Measurements from ENCODE around the gene RNF26. TPM values are rescaled to one million over a fixed set of nuclear protein-coding genes. Genes with fewer than 3 reads are reported as not detected.

Gene RNF26
- total and polyA plus RNA-seq, 10 of the 15 experiments (the other 5 are each of a cell fraction or from before 2014, with no cell fraction given): 2.8 to 54.5 (median 17.7) TPM

DNA sequence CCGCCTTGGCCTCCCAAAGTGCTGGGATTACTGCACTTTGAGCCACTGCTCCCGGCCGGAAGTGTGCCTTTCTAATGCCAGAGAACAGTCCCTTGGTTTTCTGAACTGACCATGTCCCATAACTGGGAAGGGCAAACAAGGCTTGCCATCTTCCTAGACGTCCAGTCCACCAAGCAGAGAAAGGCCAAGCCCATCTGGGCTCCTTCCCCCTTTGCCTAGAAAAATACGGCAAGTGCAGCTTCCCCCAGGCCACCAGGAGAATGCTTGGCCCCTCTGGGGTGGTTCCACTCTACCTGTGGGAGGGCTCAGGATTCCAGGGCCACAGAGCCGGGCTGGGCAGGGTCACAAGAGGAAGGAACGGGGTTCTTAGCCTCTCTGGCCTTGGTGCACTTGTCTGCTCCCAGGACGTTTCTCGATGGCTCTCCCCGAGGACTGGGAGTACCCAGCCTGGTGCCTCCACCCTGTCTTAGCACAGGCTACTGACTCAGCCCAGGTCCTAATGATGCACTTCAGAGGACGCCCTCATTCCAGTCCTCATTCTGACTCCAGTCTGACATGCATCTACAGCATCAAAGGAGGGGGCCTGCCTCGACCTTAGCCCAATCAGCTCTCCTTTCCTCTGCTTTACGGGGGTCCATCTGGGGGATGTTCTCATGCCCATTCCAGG lies 46.0 kb downstream of the RNF26 start:
- Histone ChIP-seq H3K4me3 (no peak overlapping the region), H3K4me2 (ENCODE audit: control insufficient read depth, insufficient read depth) (no peak overlapping the region), H4K20me1 (ENCODE audit: control insufficient read depth, insufficient read depth) (no peaks in the 10 kb centered on the region), H3K36me3 (ENCODE audit: control insufficient read depth in 2 of 2, insufficient read depth in 2 of 2, low read length in 1 of 2) (no peaks in the 10 kb centered on the region), H3K27me3 (replicated peaks in 1 of 2; ENCODE audit: control insufficient read depth in 2 of 2, insufficient read depth in 2 of 2, low read length in 1 of 2) (peaks cover 0 to 8% of the 10 kb centered on the region in 2 experiments; a peak in 3 of 4 replicates), H3K9me3 (replicated peaks; ENCODE audit: control insufficient read depth, insufficient read depth, low read length) (no peaks in the 10 kb centered on the region), H3K9ac (ENCODE audit: control insufficient read depth, insufficient read depth, low read length) (no peak overlapping the region), H3K79me2 (ENCODE audit: control insufficient read depth, insufficient read depth, low read length) (no peaks in the 10 kb centered on the region), H3K4me1 (ENCODE audit: control insufficient read depth, insufficient read depth, low read length) (0 out of 2 replicates have a peak, but pooled peaks cover 3% of the 10 kb centered on the region), H2AFZ (ENCODE audit: control insufficient read depth, low read depth, low read length) (no peak overlapping the region), H3K27ac (ENCODE audit: control insufficient read depth, insufficient read depth) (no peak overlapping the region)
- ChIA-PET RAD21 (ENCODE audit: unreplicated experiment) (interaction anchor here (0.6 kb wide), 1 partner anchor 475 kb away, joined by 3 read pairs; no protein-coding TSS in a partner anchor), POLR2A (interaction anchor here (0.6 kb wide), 1 partner anchor 54 kb away, joined by 4 read pairs; no protein-coding TSS in a partner anchor), SMC1A (ENCODE audit: uncharacterized antibody, unreplicated experiment) (interaction anchor here (1.3 to 1.5 kb wide), 2 partner anchors 24 to 95 kb away, joined by 7 to 9 read pairs; no protein-coding TSS in a partner anchor), CTCF (interaction anchor here (0.6 to 17.9 kb wide), 10 partner anchors 9 to 130 kb away, joined by 3 to 183 read pairs (median 6); no protein-coding TSS in a partner anchor)
- 50% methylated on average over 13 of the region's 13 CpGs for WGBS (ENCODE audit: insufficient coverage, insufficient replicate concordance, low lambda C conversion rate, missing lambda C conversion rate)
- no TSS peak for BruUV-seq (replicated peaks)
- no peak for TF ChIP-seq RAD21 (IDR thresholded peaks at IDR 0.05; ENCODE audit: insufficient read depth, low read depth, low read length)
- in situ Hi-C loops (cut with MboI) (no loop called here), intact Hi-C loops (cut with micrococcal nuclease; ENCODE audit: unreplicated experiment) (no loop called here)
- no peak for DNase-seq (ENCODE audit: low read depth, low spot score)
- no peak for ATAC-seq
- FAIRE-seq: no peak

DNA sequence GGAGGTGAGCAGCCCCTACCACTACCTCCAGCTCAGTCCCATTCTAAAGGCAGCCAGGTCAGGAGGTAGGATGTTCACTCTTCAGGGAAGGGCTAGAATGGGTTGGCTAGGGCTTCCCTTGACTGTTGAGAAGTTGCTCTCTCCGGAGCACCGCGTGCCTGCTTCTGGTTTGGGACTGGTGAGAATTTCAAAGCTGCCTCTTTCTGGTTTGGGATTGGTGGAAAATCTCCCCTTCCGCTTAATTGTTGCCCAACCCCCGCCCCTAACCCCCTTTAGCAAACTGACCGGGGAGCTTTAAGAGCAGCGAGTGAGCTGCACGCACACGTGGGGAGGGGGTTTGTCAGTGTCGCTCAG lies 46.5 kb downstream of the RNF26 start:
- Histone ChIP-seq H3K9ac (ENCODE audit: control insufficient read depth, insufficient read depth, low read length) (no peak overlapping the region), H3K27me3 (replicated peaks in 1 of 2; ENCODE audit: control insufficient read depth in 2 of 2, insufficient read depth in 2 of 2, low read length in 1 of 2) (peaks cover 0 to 8% of the 10 kb centered on the region in 2 experiments; a peak in 3 of 4 replicates), H4K20me1 (ENCODE audit: control insufficient read depth, insufficient read depth) (no peaks in the 10 kb centered on the region), H3K4me3 (no peak overlapping the region), H3K27ac (ENCODE audit: control insufficient read depth, insufficient read depth) (no peak overlapping the region), H3K4me2 (ENCODE audit: control insufficient read depth, insufficient read depth) (no peak overlapping the region), H3K9me3 (replicated peaks; ENCODE audit: control insufficient read depth, insufficient read depth, low read length) (no peaks in the 10 kb centered on the region), H3K4me1 (ENCODE audit: control insufficient read depth, insufficient read depth, low read length) (0 out of 2 replicates have a peak, but pooled peaks cover 3% of the 10 kb centered on the region), H3K36me3 (ENCODE audit: control insufficient read depth in 2 of 2, insufficient read depth in 2 of 2, low read length in 1 of 2) (no peaks in the 10 kb centered on the region), H3K79me2 (ENCODE audit: control insufficient read depth, insufficient read depth, low read length) (no peaks in the 10 kb centered on the region), H2AFZ (ENCODE audit: control insufficient read depth, low read depth, low read length) (no peak overlapping the region)
- ATAC-seq (no peak), DNase-seq (ENCODE audit: low read depth, low spot score) (no peak), FAIRE-seq (no peak)
- 8% methylated on average over 10 of the region's 10 CpGs for WGBS (ENCODE audit: insufficient coverage, insufficient replicate concordance, low lambda C conversion rate, missing lambda C conversion rate)
- in situ Hi-C loops (cut with MboI) (no loop called here), intact Hi-C loops (cut with micrococcal nuclease; ENCODE audit: unreplicated experiment) (no loop called here)
- ChIA-PET SMC1A (ENCODE audit: uncharacterized antibody, unreplicated experiment) (interaction anchor here (0.9 to 1.5 kb wide), 3 partner anchors 9 to 94 kb away, joined by 3 to 9 read pairs (median 7); no protein-coding TSS in a partner anchor), POLR2A (interaction anchor here (0.6 to 0.7 kb wide), 2 partner anchors 24 to 323 kb away, joined by 4 to 5 read pairs; no protein-coding TSS in a partner anchor), CTCF (interaction anchor here (0.9 to 17.9 kb wide), 10 partner anchors 10 to 212 kb away, joined by 3 to 183 read pairs (median 6); partner anchors contain the start of gene NLRX1), RAD21 (ENCODE audit: unreplicated experiment) (interaction anchor here (0.6 kb wide), 1 partner anchor 476 kb away, joined by 3 read pairs; no protein-coding TSS in a partner anchor)
- BruUV-seq (replicated peaks): no TSS peak
- no peak for TF ChIP-seq SP1 (IDR thresholded peaks at IDR 0.05; ENCODE audit: low read depth, low read length)
- TF ChIP-seq EZH2 (IDR thresholded peaks at IDR 0.05; ENCODE audit: borderline replicate concordance, control insufficient read depth, low read depth, low read length): no peak
- TF ChIP-seq, protein P1, sequence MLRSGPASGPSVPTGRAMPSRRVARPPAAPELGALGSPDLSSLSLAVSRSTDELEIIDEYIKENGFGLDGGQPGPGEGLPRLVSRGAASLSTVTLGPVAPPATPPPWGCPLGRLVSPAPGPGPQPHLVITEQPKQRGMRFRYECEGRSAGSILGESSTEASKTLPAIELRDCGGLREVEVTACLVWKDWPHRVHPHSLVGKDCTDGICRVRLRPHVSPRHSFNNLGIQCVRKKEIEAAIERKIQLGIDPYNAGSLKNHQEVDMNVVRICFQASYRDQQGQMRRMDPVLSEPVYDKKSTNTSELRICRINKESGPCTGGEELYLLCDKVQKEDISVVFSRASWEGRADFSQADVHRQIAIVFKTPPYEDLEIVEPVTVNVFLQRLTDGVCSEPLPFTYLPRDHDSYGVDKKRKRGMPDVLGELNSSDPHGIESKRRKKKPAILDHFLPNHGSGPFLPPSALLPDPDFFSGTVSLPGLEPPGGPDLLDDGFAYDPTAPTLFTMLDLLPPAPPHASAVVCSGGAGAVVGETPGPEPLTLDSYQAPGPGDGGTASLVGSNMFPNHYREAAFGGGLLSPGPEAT (IDR thresholded peaks at IDR 0.05; ENCODE audit: low read depth): no peak
- no peak for TF ChIP-seq SMAD5 (IDR thresholded peaks at IDR 0.05; ENCODE audit: low read depth)
- TF ChIP-seq RB1 (IDR thresholded peaks at IDR 0.05; ENCODE audit: borderline replicate concordance): no peak
- no peak for TF ChIP-seq CEBPB (IDR thresholded peaks at IDR 0.05; ENCODE audit: borderline replicate concordance in 1 of 2, low read depth in 2 of 2, low read length in 2 of 2)
- TF ChIP-seq FOXM1 (IDR thresholded peaks at IDR 0.05; ENCODE audit: low read depth, low read length): no peak
- TF ChIP-seq EGR1 (IDR thresholded peaks at IDR 0.05; ENCODE audit: borderline replicate concordance in 1 of 2, low read depth in 2 of 2, low read length in 2 of 2): no peak
- TF ChIP-seq ZNF384 (IDR thresholded peaks at IDR 0.05; ENCODE audit: borderline replicate concordance, low read depth, low read length): no peak
- TF ChIP-seq IKZF2 (IDR thresholded peaks at IDR 0.05): no peak
- TF ChIP-seq TCF3 (IDR thresholded peaks at IDR 0.05; ENCODE audit: borderline replicate concordance, insufficient read depth, low read depth, low read length): no peak
- TF ChIP-seq RAD21 (IDR thresholded peaks at IDR 0.05; ENCODE audit: insufficient read depth, low read depth, low read length): no peak
- TF ChIP-seq BACH1 (IDR thresholded peaks at IDR 0.05; ENCODE audit: borderline replicate concordance): no peak
- no peak for TF ChIP-seq CHD4 (IDR thresholded peaks at IDR 0.05)
